ENCODE results near the gene MTMR3. TPM values are rescaled to one million over a fixed set of nuclear protein-coding genes. Genes with fewer than 3 reads are reported as not detected.

The MTMR3 gene
- total RNA-seq, 1 experiment from 2014 or later, result 26.8 TPM

DNA sequence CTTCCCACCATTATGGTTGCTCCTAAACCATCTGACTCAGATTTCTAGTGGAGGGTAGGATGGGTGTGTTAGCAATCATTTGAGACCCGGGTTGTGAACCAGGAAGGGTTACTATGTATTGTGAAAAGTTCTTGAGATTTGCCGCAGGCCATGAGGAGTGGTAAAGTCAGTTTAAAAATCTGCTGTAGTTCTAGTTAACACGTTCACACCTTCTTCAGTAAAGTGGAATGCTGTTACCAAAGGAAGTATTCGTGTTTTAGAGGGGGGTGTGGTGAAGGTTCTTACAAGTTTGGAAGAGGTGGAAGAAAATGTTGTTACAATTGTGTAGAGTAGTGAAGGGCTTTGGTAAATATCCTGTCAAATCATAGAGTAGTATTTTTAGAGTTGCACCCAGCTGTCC lies 2.6 kb downstream of the MTMR3 start:
- intact Hi-C loops (cut with micrococcal nuclease; ENCODE audit: unreplicated experiment), result no loop called here
- no peaks in the 10 kb centered on the region for H3K36me3 ChIP-seq (ENCODE audit: control insufficient read depth, insufficient read depth, low read length)
- no peaks in the 10 kb centered on the region for H3K27me3 ChIP-seq (ENCODE audit: control insufficient read depth, insufficient read depth, low read length)
- peaks cover 11% of the 10 kb centered on the region for H3K4me1 ChIP-seq (ENCODE audit: control insufficient read depth, insufficient read depth, low read length)
- CTCF ChIA-PET, result no interaction called here
- TF ChIP-seq POLR2AphosphoS5 (IDR thresholded peaks at IDR 0.05; ENCODE audit: low read depth, low read length), result no peak
- no peak for TF ChIP-seq TCF7L2 (IDR thresholded peaks at IDR 0.05; ENCODE audit: low read depth, low read length)
- TF ChIP-seq, protein P1, sequence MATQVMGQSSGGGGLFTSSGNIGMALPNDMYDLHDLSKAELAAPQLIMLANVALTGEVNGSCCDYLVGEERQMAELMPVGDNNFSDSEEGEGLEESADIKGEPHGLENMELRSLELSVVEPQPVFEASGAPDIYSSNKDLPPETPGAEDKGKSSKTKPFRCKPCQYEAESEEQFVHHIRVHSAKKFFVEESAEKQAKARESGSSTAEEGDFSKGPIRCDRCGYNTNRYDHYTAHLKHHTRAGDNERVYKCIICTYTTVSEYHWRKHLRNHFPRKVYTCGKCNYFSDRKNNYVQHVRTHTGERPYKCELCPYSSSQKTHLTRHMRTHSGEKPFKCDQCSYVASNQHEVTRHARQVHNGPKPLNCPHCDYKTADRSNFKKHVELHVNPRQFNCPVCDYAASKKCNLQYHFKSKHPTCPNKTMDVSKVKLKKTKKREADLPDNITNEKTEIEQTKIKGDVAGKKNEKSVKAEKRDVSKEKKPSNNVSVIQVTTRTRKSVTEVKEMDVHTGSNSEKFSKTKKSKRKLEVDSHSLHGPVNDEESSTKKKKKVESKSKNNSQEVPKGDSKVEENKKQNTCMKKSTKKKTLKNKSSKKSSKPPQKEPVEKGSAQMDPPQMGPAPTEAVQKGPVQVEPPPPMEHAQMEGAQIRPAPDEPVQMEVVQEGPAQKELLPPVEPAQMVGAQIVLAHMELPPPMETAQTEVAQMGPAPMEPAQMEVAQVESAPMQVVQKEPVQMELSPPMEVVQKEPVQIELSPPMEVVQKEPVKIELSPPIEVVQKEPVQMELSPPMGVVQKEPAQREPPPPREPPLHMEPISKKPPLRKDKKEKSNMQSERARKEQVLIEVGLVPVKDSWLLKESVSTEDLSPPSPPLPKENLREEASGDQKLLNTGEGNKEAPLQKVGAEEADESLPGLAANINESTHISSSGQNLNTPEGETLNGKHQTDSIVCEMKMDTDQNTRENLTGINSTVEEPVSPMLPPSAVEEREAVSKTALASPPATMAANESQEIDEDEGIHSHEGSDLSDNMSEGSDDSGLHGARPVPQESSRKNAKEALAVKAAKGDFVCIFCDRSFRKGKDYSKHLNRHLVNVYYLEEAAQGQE (IDR thresholded peaks at IDR 0.05; ENCODE audit: insufficient read depth in 1 of 2, low read depth in 2 of 2, low read length in 1 of 2), result no peak
- no peak for TF ChIP-seq SIN3A (IDR thresholded peaks at IDR 0.05; ENCODE audit: borderline replicate concordance, insufficient read depth, low read depth, low read length)
- TF ChIP-seq, protein P2, sequence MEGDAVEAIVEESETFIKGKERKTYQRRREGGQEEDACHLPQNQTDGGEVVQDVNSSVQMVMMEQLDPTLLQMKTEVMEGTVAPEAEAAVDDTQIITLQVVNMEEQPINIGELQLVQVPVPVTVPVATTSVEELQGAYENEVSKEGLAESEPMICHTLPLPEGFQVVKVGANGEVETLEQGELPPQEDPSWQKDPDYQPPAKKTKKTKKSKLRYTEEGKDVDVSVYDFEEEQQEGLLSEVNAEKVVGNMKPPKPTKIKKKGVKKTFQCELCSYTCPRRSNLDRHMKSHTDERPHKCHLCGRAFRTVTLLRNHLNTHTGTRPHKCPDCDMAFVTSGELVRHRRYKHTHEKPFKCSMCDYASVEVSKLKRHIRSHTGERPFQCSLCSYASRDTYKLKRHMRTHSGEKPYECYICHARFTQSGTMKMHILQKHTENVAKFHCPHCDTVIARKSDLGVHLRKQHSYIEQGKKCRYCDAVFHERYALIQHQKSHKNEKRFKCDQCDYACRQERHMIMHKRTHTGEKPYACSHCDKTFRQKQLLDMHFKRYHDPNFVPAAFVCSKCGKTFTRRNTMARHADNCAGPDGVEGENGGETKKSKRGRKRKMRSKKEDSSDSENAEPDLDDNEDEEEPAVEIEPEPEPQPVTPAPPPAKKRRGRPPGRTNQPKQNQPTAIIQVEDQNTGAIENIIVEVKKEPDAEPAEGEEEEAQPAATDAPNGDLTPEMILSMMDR (IDR thresholded peaks at IDR 0.05), result no peak
- ATAC-seq (no peak), DNase-seq (ENCODE audit: low read depth, low spot score) (no peak)
- in situ Hi-C loops (cut with HindIII; ENCODE audit: low pct_unique_long_range_greater_than_20kb, low sequenced_read_pairs), result no loop called here
- POLR2A ChIA-PET, result no interaction called here
- no peak overlapping the region for H3K4me3 ChIP-seq (ENCODE audit: low read depth in 2 of 2, low read length in 2 of 2)
- H3K9me3 ChIP-seq (ENCODE audit: control insufficient read depth, insufficient read depth, low read depth, low read length), result no peaks in the 10 kb centered on the region
- no peak overlapping the region for H3K27ac ChIP-seq (ENCODE audit: low read length)
- BruUV-seq (replicated peaks), result no TSS peak

DNA sequence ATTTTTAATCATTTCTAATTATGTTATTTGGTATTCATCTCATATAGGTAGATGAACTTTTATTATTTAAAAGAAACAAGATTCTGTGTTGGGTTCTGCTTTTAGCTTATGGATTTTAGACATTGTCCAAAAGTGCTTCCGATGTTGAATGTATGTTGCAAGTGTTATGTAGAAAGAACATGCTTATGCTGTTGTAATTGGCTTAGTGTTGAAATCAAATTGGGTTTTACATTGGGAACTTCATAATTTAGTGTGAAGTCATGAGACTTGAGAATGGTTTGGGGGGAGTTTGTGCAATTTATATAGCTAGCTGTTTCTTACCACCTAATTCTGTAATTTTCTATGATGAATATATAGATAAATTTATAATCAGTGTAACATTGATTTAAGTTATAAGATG lies 3.6 kb downstream of the MTMR3 start:
- Histone ChIP-seq H3K27me3 (ENCODE audit: control insufficient read depth, insufficient read depth, low read length) (no peaks in the 10 kb centered on the region), H3K4me1 (ENCODE audit: control insufficient read depth, insufficient read depth, low read length) (peaks cover 11% of the 10 kb centered on the region), H3K27ac (ENCODE audit: low read length) (no peak overlapping the region), H3K4me3 (ENCODE audit: low read depth in 2 of 2, low read length in 2 of 2) (no peak overlapping the region), H3K9me3 (ENCODE audit: control insufficient read depth, insufficient read depth, low read depth, low read length) (no peaks in the 10 kb centered on the region), H3K36me3 (ENCODE audit: control insufficient read depth, insufficient read depth, low read length) (no peaks in the 10 kb centered on the region)
- ChIA-PET CTCF (no interaction called here), POLR2A (interaction anchor here (0.6 kb wide), 1 partner anchor 345 kb away, joined by 3 read pairs; no protein-coding TSS in a partner anchor)
- ATAC-seq (no peak), DNase-seq (ENCODE audit: low read depth, low spot score) (no peak)
- in situ Hi-C loops (cut with HindIII; ENCODE audit: low pct_unique_long_range_greater_than_20kb, low sequenced_read_pairs), result no loop called here
- BruUV-seq (replicated peaks), result no TSS peak
- intact Hi-C loops (cut with micrococcal nuclease; ENCODE audit: unreplicated experiment), result no loop called here
- TF ChIP-seq, protein P2 (IDR thresholded peaks at IDR 0.05), result no peak
- TF ChIP-seq, protein P1 (IDR thresholded peaks at IDR 0.05; ENCODE audit: insufficient read depth in 1 of 2, low read depth in 2 of 2, low read length in 1 of 2), result no peak
- no peak for TF ChIP-seq POLR2AphosphoS5 (IDR thresholded peaks at IDR 0.05; ENCODE audit: low read depth, low read length)
- TF ChIP-seq SIN3A (IDR thresholded peaks at IDR 0.05; ENCODE audit: borderline replicate concordance, insufficient read depth, low read depth, low read length), result no peak
- no peak for TF ChIP-seq TCF7L2 (IDR thresholded peaks at IDR 0.05; ENCODE audit: low read depth, low read length)

Data from Panc1 (cell line).